ENCODE results near the gene MTCH2. TPM values are rescaled to one million over a fixed set of nuclear protein-coding genes. Genes with fewer than 3 reads are reported as not detected.

MTCH2 gene
- total RNA-seq, 1 experiment from 2014 or later: 138 TPM

DNA sequence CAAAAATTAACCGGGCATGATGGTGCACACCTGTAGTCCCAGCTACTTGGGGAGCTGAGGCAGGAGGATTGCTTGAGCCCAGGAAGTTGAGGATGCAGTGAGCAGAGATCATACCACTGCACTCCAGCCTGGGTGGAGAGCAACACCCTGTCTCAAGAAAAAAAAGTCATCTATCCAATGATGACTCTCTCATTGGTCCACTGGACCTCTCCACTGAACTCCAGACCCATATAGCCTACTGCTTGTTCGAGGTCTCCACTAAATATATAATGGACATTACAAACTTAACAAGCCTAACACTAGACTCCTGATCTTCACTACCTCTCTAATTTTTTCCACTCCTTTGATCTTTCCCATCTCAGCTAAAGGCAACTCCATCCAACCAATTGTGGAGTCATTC is 33.5 kb upstream of the MTCH2 start (continued):
- no peak for TF ChIP-seq YY1 (IDR thresholded peaks at IDR 0.05; ENCODE audit: extremely low read depth, insufficient replicate concordance, low read depth, low read length)
- TF ChIP-seq RAD21 (IDR thresholded peaks at IDR 0.05; ENCODE audit: low read depth): no peak
- TF ChIP-seq, protein P1, sequence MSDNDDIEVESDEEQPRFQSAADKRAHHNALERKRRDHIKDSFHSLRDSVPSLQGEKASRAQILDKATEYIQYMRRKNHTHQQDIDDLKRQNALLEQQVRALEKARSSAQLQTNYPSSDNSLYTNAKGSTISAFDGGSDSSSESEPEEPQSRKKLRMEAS (IDR thresholded peaks at IDR 0.05): no peak
- no peak for TF ChIP-seq SP1 (IDR thresholded peaks at IDR 0.05; ENCODE audit: low read depth)

DNA sequence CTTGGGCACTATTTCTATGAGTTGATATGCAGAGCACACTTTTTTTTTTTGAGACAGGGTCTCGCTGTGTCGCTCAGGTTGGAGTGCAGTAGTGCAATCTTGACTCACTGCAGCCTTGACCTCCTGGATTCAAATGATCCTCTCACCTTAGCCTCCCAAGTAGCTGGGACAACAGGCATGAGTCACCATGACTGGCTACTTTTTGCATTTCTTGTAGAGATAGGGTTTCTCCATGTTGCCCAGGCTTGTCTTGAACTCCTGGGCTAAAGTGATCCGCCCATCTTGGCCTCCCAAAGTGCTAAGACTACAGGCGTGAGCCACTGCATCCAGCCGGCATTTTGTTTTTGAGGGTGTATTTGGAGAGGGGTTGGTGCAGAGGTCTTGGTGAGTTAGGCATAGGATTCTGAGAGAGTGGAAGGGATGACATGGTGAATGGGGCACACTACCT is 29.9 kb upstream of the MTCH2 start:
- Histone ChIP-seq H3K4me2 (ENCODE audit: low read length) (peak overlapping the region; percentile 40; the same call in 1 of the 2 replicates), H3K9ac (ENCODE audit: low read length) (no peak overlapping the region), H3K36me3 (ENCODE audit: control insufficient read depth in 1 of 2, insufficient read depth in 2 of 2, low read length in 2 of 2) (no peaks in the 10 kb centered on the region), H3K27me3 (ENCODE audit: insufficient read depth, low read length) (no peaks in the 10 kb centered on the region), H3K27ac (ENCODE audit: low read depth, low read length) (no peak overlapping the region), H3K9me3 (ENCODE audit: control insufficient read depth in 1 of 2, insufficient read depth in 1 of 2, low read depth in 1 of 2, low read length in 2 of 2) (no peaks in the 10 kb centered on the region), H4K20me1 (ENCODE audit: insufficient read depth) (no peaks in the 10 kb centered on the region), H3K9me2 (ENCODE audit: insufficient read depth) (no peaks in the 10 kb centered on the region), H3K4me1 (ENCODE audit: control insufficient read depth in 1 of 2, insufficient read depth in 2 of 2, low read length in 2 of 2) (peaks cover 2 to 9% of the 10 kb centered on the region in 2 experiments; a peak in 3 of 4 replicates), H3K4me3 (replicated peaks in 1 of 2; ENCODE audit: low read depth in 1 of 2, low read length in 2 of 2) (no peak overlapping the region), H2AFZ (ENCODE audit: low read depth, low read length, poor library complexity, severe bottlenecking) (no peak overlapping the region), H3K79me2 (ENCODE audit: insufficient read depth, low read length) (no peaks in the 10 kb centered on the region)
- no peak for TF ChIP-seq CEBPB (IDR thresholded peaks at IDR 0.05; ENCODE audit: low read depth)
- TF ChIP-seq SP1 (IDR thresholded peaks at IDR 0.05; ENCODE audit: low read depth): no peak
- TF ChIP-seq, protein P2, sequence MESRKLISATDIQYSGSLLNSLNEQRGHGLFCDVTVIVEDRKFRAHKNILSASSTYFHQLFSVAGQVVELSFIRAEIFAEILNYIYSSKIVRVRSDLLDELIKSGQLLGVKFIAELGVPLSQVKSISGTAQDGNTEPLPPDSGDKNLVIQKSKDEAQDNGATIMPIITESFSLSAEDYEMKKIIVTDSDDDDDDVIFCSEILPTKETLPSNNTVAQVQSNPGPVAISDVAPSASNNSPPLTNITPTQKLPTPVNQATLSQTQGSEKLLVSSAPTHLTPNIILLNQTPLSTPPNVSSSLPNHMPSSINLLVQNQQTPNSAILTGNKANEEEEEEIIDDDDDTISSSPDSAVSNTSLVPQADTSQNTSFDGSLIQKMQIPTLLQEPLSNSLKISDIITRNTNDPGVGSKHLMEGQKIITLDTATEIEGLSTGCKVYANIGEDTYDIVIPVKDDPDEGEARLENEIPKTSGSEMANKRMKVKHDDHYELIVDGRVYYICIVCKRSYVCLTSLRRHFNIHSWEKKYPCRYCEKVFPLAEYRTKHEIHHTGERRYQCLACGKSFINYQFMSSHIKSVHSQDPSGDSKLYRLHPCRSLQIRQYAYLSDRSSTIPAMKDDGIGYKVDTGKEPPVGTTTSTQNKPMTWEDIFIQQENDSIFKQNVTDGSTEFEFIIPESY (IDR thresholded peaks at IDR 0.05; ENCODE audit: extremely low read depth, insufficient replicate concordance, low read length): no peak
- TF ChIP-seq EZH2phosphoT487 (IDR thresholded peaks at IDR 0.05; ENCODE audit: borderline replicate concordance): no peak
- TF ChIP-seq, protein P3, sequence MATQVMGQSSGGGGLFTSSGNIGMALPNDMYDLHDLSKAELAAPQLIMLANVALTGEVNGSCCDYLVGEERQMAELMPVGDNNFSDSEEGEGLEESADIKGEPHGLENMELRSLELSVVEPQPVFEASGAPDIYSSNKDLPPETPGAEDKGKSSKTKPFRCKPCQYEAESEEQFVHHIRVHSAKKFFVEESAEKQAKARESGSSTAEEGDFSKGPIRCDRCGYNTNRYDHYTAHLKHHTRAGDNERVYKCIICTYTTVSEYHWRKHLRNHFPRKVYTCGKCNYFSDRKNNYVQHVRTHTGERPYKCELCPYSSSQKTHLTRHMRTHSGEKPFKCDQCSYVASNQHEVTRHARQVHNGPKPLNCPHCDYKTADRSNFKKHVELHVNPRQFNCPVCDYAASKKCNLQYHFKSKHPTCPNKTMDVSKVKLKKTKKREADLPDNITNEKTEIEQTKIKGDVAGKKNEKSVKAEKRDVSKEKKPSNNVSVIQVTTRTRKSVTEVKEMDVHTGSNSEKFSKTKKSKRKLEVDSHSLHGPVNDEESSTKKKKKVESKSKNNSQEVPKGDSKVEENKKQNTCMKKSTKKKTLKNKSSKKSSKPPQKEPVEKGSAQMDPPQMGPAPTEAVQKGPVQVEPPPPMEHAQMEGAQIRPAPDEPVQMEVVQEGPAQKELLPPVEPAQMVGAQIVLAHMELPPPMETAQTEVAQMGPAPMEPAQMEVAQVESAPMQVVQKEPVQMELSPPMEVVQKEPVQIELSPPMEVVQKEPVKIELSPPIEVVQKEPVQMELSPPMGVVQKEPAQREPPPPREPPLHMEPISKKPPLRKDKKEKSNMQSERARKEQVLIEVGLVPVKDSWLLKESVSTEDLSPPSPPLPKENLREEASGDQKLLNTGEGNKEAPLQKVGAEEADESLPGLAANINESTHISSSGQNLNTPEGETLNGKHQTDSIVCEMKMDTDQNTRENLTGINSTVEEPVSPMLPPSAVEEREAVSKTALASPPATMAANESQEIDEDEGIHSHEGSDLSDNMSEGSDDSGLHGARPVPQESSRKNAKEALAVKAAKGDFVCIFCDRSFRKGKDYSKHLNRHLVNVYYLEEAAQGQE (IDR thresholded peaks at IDR 0.05; ENCODE audit: low read depth): no peak
- TF ChIP-seq JUND (IDR thresholded peaks at IDR 0.05): no peak
- TF ChIP-seq CBX3 (IDR thresholded peaks at IDR 0.05; ENCODE audit: low read depth): no peak
- no peak for TF ChIP-seq SIN3A (IDR thresholded peaks at IDR 0.05; ENCODE audit: low read depth)
- TF ChIP-seq ZFX (IDR thresholded peaks at IDR 0.05): no peak
- TF ChIP-seq, protein P4, sequence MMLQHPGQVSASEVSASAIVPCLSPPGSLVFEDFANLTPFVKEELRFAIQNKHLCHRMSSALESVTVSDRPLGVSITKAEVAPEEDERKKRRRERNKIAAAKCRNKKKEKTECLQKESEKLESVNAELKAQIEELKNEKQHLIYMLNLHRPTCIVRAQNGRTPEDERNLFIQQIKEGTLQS (IDR thresholded peaks at IDR 0.05): no peak
- TF ChIP-seq ZNF274 (IDR thresholded peaks at IDR 0.05; ENCODE audit: low read depth, low read length): no peak
- TF ChIP-seq, protein P5, sequence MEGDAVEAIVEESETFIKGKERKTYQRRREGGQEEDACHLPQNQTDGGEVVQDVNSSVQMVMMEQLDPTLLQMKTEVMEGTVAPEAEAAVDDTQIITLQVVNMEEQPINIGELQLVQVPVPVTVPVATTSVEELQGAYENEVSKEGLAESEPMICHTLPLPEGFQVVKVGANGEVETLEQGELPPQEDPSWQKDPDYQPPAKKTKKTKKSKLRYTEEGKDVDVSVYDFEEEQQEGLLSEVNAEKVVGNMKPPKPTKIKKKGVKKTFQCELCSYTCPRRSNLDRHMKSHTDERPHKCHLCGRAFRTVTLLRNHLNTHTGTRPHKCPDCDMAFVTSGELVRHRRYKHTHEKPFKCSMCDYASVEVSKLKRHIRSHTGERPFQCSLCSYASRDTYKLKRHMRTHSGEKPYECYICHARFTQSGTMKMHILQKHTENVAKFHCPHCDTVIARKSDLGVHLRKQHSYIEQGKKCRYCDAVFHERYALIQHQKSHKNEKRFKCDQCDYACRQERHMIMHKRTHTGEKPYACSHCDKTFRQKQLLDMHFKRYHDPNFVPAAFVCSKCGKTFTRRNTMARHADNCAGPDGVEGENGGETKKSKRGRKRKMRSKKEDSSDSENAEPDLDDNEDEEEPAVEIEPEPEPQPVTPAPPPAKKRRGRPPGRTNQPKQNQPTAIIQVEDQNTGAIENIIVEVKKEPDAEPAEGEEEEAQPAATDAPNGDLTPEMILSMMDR (IDR thresholded peaks at IDR 0.05 in 2 of 3, conservative IDR thresholded peaks at IDR 0.05 in 1 of 3; ENCODE audit: borderline replicate concordance in 1 of 3, insufficient read depth in 1 of 3, low read depth in 2 of 3, low read length in 2 of 3): no peak
- no peak for TF ChIP-seq RAD21 (IDR thresholded peaks at IDR 0.05; ENCODE audit: low read depth)
- no peak for TF ChIP-seq TCF7L2 (IDR thresholded peaks at IDR 0.05; ENCODE audit: borderline replicate concordance, extremely low read depth, insufficient read depth, insufficient read length)
- no peak for TF ChIP-seq FOSL1 (IDR thresholded peaks at IDR 0.05; ENCODE audit: low read depth)
- TF ChIP-seq POLR2AphosphoS5 (IDR thresholded peaks at IDR 0.05; ENCODE audit: low read depth, low read length): no peak
- intact Hi-C loops (cut with micrococcal nuclease): no loop called here
- DNase-seq (ENCODE audit: low read depth, low spot score) (no peak), ATAC-seq (peak; percentile 42; the same call in 1 of the 2 replicates)
- ChIA-PET CTCF (no interaction called here), POLR2A (no interaction called here), RAD21 (ENCODE audit: low non-redundant PET in 1 of 2, low total read pairs in 2 of 2, uncharacterized antibody in 2 of 2, unreplicated experiment in 2 of 2) (no interaction called here)
- no TSS peak for BruUV-seq (replicated peaks)

Data from HCT116 (cell line).